HepG2 (cell line): Measurements from ENCODE around the gene CCDC77. TPM values are rescaled to one million over a fixed set of nuclear protein-coding genes. Genes with fewer than 3 reads are reported as not detected.

Experiments used
- ATAC-seq: fragments of 200-7000 bp; cut with Tn5 transposase; 3 replicates; pipeline ENCODE4 v1.9.1; 2020; ENCODE audit warnings: mild to moderate bottlenecking, moderate library complexity
- BruUV-seq: library from RNA; stranded (reverse); fragments of 400-500 nt; replicated peaks from 2 replicates; lab custom pipeline; 2021; lab: Mats Ljungman, UMichigan
- CTCF ChIA-PET: fragments of 300-600 bp; formaldehyde crosslinking; extraction: SDS; loops from one replicate; lab custom pipeline; 2021; ENCODE audit warnings: low total read pairs, inconsistent platforms, low intra/inter-chr PET ratio; lab: Yijun Ruan, JAX
- POLR2A ChIA-PET: fragments of 350-600 bp; sonication (Branson Sonifier 250); formaldehyde crosslinking; loops from one replicate; lab custom pipeline; 2020; ENCODE audit warnings: antibody characterized with exemption, inconsistent platforms; lab: Yijun Ruan, JAX
- DNase-seq: peaks from one replicate; pipeline ENCODE4 v3.0.0-alpha.2; 2015; ENCODE audit warnings: low spot score
- FAIRE-seq: peaks from 3 replicates; lab custom pipeline; 2011; peaks lifted over from hg19 to GRCh38; lab: Jason Lieb, UNC
- H2AFZ ChIP-seq: one replicate; pipeline ENCODE4 v1.6.1; 2011; ENCODE audit warnings: low read length, inconsistent platforms
- H3K27ac ChIP-seq: fragments of 300-600 bp; 3 replicates; pipeline ENCODE4 v1.8.0; 2011; ENCODE audit warnings: mixed run types, mild to moderate bottlenecking, mixed read lengths, low read length, inconsistent platforms; ENCODE audit not compliant: insufficient read depth; ENCODE audit errors: extremely low read length
- H3K27me3 ChIP-seq, 2 experiments: fragments of 200-600 bp in 1 of 2; 2 replicates in 1 of 2; 3 replicates in 1 of 2; pipeline versions ENCODE4 v1.6.0 to v1.8.0; 2011; ENCODE audit warnings: low read length in 2 of 2, mild to moderate bottlenecking in 2 of 2, moderate library complexity in 2 of 2, inconsistent platforms in 1 of 2; ENCODE audit not compliant: insufficient read depth in 2 of 2, control insufficient read depth in 1 of 2
- H3K36me3 ChIP-seq, 2 experiments: fragments of 200-600 bp in 1 of 2; replicated peaks in 1 of 2; 2 replicates in 1 of 2; 3 replicates in 1 of 2; pipeline versions ENCODE4 v1.5.1 to v1.8.0; 2011; ENCODE audit warnings: low read length in 2 of 2, inconsistent platforms in 1 of 2; ENCODE audit not compliant: insufficient read depth in 2 of 2, control insufficient read depth in 1 of 2
- H3K4me1 ChIP-seq: 2 replicates; pipeline ENCODE4 v1.5.1; 2012; ENCODE audit warnings: low read length, inconsistent platforms; ENCODE audit not compliant: insufficient read depth
- H3K4me2 ChIP-seq: 2 replicates; pipeline ENCODE4 v1.6.0; 2011; ENCODE audit warnings: low read depth, low read length, inconsistent platforms
- H3K4me3 ChIP-seq, 3 experiments: fragments of 200-600 bp in 1 of 3; sonication (generic), shearing (Covaris generic) in 1 of 3; replicated peaks in 1 of 3; 2 replicates each; pipeline ENCODE4 v1.5.1; 2011 to 2016; ENCODE audit warnings: low read length in 3 of 3, inconsistent platforms in 2 of 3, low read depth in 2 of 3, mild to moderate bottlenecking in 2 of 3, control low read depth in 1 of 3, mixed read lengths in 1 of 3; ENCODE audit not compliant: insufficient read depth in 1 of 3
- H3K79me2 ChIP-seq: one replicate; pipeline ENCODE4 v1.6.1; 2011; ENCODE audit warnings: low read length, inconsistent platforms; ENCODE audit not compliant: insufficient read depth
- H3K9ac ChIP-seq: 2 replicates; pipeline ENCODE4 v1.6.0; 2011; ENCODE audit warnings: mild to moderate bottlenecking, low read depth, low read length, inconsistent platforms; ENCODE audit not compliant: insufficient read depth
- H3K9me3 ChIP-seq: 2 replicates; pipeline ENCODE4 v1.5.1; 2012; ENCODE audit warnings: mild to moderate bottlenecking, low read length
- H4K20me1 ChIP-seq: 2 replicates; pipeline ENCODE4 v1.6.0; 2011; ENCODE audit warnings: inconsistent platforms, mild to moderate bottlenecking, low read length, moderate library complexity; ENCODE audit not compliant: insufficient read depth
- ASH2L ChIP-seq: fragments of 300-600, 200-600 bp; sonication (generic); IDR thresholded peaks from 2 replicates; pipeline ENCODE4 v1.7.0; 2017; ENCODE audit warnings: low read depth, mild to moderate bottlenecking, moderate library complexity, mixed read lengths, low read length; ENCODE audit not compliant: insufficient read length
- NCOR1 ChIP-seq: fragments of 200-600 bp; sonication (generic); IDR thresholded peaks from 2 replicates; pipeline ENCODE4 v1.7.0; 2017; ENCODE audit warnings: antibody characterized with exemption, low read length, borderline replicate concordance
- PAF1 ChIP-seq: IDR thresholded peaks from 2 replicates; pipeline ENCODE4 v1.6.1; 2016; ENCODE audit warnings: missing genetic modification reagents, missing compliant biosample characterization
- PTBP1 ChIP-seq: fragments of 200-400 bp; formaldehyde crosslinking; IDR thresholded peaks from 2 replicates; pipeline ENCODE4 v1.6.1; 2018; ENCODE audit warnings: low read length, low read depth; ENCODE audit not compliant: poor library complexity, severe bottlenecking
- ZKSCAN1 ChIP-seq: fragments of 150-350 bp; IDR thresholded peaks from 2 replicates; pipeline ENCODE4 v1.6.1; 2014; ENCODE audit warnings: low read length
- ZNF367 ChIP-seq: sonication (generic); formaldehyde crosslinking; IDR thresholded peaks from 2 replicates; pipeline ENCODE4 v1.4.0; 2020; ENCODE audit warnings: missing genetic modification reagents, borderline replicate concordance
- WGBS: methylation state at CpG from one replicate; pipeline ENCODE4 v1.1.6; 2017; ENCODE audit warnings: low lambda C conversion rate; 5-methylcytosine and 5-hydroxymethylcytosine counted together
- in situ Hi-C: cut with HindIII; loops from 2 replicates; pipeline ENCODE4 v1.10.0; 2017; ENCODE audit warnings: low pct_unique_long_range_greater_than_20kb; ENCODE audit not compliant: extremely low pct_ligation_motif_present
- intact Hi-C: fragments of 100-400 bp; cut with micrococcal nuclease; formaldehyde crosslinking; loops from one replicate; pipeline ENCODE4 v1.10.0; 2022; ENCODE audit not compliant: unreplicated experiment
- polyA plus RNA-seq, 8 experiments: library from polyadenylated mRNA; depleted of rRNA in 3 of 8; stranded (reverse) in 7 of 8; unstranded in 1 of 8; fragments of >200 nt; fragmentation: Illumina TruSeq in 4 of 8; extraction: Trizol in 4 of 8; gene quantifications; 2 replicates each; pipeline versions ENCODE4 v1.2.1 to v1.2.3, GENCODE V29; 2011 to 2016; ENCODE audit warnings: low read depth in 4 of 8, missing spikeins in 1 of 8, mixed read lengths in 1 of 8; ENCODE audit not compliant: insufficient read depth in 1 of 8
- total RNA-seq, 5 experiments: library from RNA; depleted of rRNA; stranded (reverse); fragments of >200 nt; fragmentation: Illumina TruSeq; extraction: Trizol; gene quantifications; 2 replicates each; pipeline ENCODE4 v1.2.3, GENCODE V29; 2016; ENCODE audit warnings: low read depth in 1 of 5
- TF ChIP-seq, protein P1 (sequence below): sonication (generic); formaldehyde crosslinking; IDR thresholded peaks from 2 replicates; pipeline ENCODE4 v1.4.0; 2020; ENCODE audit warnings: missing genetic modification reagents, borderline replicate concordance
- TF ChIP-seq, protein P2 (sequence below): sonication (generic); formaldehyde crosslinking; IDR thresholded peaks from 2 replicates; pipeline ENCODE4 v1.5.1; 2020; ENCODE audit warnings: mild to moderate bottlenecking, missing genetic modification reagents, borderline replicate concordance
- TF ChIP-seq, protein P3 (sequence below): sonication (generic); formaldehyde crosslinking; IDR thresholded peaks from 2 replicates; pipeline ENCODE4 v1.5.0; 2020; ENCODE audit warnings: missing genetic modification reagents

Gene CCDC77
- total and polyA plus RNA-seq, 2 of the 13 experiments (the other 11 are each of a cell fraction or from before 2014, with no cell fraction given), result 6.4 to 16.4 TPM

- Histone ChIP-seq H3K4me2 (no peak overlapping the region), H3K27me3 (peaks cover 0 to 2% of the 10 kb centered on the region in 2 experiments; a peak in 2 of 5 replicates), H3K79me2 (no peaks in the 10 kb centered on the region), H3K4me3 (no peak overlapping the region), H4K20me1 (no peaks in the 10 kb centered on the region), H3K4me1 (no peaks in the 10 kb centered on the region), H2AFZ (no peak overlapping the region), H3K36me3 (no peaks in the 10 kb centered on the region), H3K27ac (no peak overlapping the region), H3K9me3 (no peaks in the 10 kb centered on the region), H3K9ac (no peak overlapping the region)
- ATAC-seq (peak; percentile 70), DNase-seq (no peak), FAIRE-seq (no peak)
- 37% methylated on average over 13 of the region's 25 CpGs for WGBS
- CTCF ChIA-PET, result interaction anchor here (0.6 to 11.2 kb wide), 11 partner anchors 10 to 497 kb away, joined by 3 to 227 read pairs (median 4); partner anchors contain the start of genes CCDC77 and RAD52
- POLR2A ChIA-PET, result no interaction called here
- in situ Hi-C loops, result no loop called here
- intact Hi-C loops, result loop anchor here (5.0 kb wide), 1 partner anchor 95 kb away; no protein-coding TSS in a partner anchor
- no TSS peak for BruUV-seq
- TF ChIP-seq NCOR1 (no peak), PTBP1 (no peak), ZKSCAN1 (no peak), ZNF367 (CRISPR knock-in tag) (no peak), ASH2L (no peak), PAF1 (CRISPR knock-in tag) (no peak)
- TF ChIP-seq, protein P1, sequence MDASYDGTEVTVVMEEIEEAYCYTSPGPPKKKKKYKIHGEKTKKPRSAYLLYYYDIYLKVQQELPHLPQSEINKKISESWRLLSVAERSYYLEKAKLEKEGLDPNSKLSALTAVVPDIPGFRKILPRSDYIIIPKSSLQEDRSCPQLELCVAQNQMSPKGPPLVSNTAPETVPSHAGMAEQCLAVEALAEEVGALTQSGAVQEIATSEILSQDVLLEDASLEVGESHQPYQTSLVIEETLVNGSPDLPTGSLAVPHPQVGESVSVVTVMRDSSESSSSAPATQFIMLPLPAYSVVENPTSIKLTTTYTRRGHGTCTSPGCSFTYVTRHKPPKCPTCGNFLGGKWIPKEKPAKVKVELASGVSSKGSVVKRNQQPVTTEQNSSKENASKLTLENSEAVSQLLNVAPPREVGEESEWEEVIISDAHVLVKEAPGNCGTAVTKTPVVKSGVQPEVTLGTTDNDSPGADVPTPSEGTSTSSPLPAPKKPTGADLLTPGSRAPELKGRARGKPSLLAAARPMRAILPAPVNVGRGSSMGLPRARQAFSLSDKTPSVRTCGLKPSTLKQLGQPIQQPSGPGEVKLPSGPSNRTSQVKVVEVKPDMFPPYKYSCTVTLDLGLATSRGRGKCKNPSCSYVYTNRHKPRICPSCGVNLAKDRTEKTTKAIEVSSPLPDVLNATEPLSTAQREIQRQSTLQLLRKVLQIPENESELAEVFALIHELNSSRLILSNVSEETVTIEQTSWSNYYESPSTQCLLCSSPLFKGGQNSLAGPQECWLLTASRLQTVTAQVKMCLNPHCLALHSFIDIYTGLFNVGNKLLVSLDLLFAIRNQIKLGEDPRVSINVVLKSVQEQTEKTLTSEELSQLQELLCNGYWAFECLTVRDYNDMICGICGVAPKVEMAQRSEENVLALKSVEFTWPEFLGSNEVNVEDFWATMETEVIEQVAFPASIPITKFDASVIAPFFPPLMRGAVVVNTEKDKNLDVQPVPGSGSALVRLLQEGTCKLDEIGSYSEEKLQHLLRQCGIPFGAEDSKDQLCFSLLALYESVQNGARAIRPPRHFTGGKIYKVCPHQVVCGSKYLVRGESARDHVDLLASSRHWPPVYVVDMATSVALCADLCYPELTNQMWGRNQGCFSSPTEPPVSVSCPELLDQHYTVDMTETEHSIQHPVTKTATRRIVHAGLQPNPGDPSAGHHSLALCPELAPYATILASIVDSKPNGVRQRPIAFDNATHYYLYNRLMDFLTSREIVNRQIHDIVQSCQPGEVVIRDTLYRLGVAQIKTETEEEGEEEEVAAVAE (CRISPR knock-in tag), result no peak
- TF ChIP-seq, protein P2, sequence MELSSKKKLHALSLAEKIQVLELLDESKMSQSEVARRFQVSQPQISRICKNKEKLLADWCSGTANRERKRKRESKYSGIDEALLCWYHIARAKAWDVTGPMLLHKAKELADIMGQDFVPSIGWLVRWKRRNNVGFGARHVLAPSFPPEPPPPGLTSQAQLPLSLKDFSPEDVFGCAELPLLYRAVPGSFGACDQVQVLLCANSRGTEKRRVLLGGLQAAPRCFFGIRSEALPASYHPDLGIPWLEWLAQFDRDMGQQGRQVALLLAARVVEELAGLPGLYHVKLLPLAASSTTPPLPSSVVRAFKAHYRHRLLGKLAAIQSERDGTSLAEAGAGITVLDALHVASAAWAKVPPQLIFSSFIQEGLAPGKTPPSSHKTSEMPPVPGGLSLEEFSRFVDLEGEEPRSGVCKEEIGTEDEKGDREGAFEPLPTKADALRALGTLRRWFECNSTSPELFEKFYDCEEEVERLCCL (CRISPR knock-in tag), result no peak
- TF ChIP-seq, protein P3, sequence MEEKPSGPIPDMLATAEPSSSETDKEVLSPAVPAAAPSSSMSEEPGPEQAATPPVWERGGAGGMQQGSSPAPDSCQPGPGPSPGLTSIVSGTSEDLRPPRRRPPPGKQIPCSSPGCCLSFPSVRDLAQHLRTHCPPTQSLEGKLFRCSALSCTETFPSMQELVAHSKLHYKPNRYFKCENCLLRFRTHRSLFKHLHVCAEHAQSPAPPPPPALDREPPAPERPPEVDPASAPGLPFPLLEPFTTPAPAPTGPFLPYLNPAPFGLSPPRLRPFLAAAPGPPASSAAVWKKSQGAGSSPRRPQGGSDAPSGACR (CRISPR knock-in tag), result no peak
These were observed 51.3 kb downstream of the CCDC77 start for GRCh38 chr12:452667-453210.
